ENCODE results near the gene PEPD.

- no peak for TF ChIP-seq CTCF (IDR thresholded peaks at IDR 0.05; ENCODE audit: low read length)
- TF ChIP-seq EZH2 (optimal IDR thresholded peaks at IDR 0.05; ENCODE audit: low read depth, low read length): no peak
These were observed 33.4 kb downstream of the PEPD start for GRCh38 chr19:33487901-33488800.
